GM12801 (cell line): ENCODE results near the gene NTN1.

ENCODE experiments used
- TF ChIP-seq, protein P1 (sequence below): IDR thresholded peaks from one replicate; pipeline ENCODE4 v1.5.1; 2011; ENCODE audit warnings: control low read depth; ENCODE audit not compliant: insufficient read length; ENCODE audit errors: extremely low read depth

The NTN1 gene

DNA sequence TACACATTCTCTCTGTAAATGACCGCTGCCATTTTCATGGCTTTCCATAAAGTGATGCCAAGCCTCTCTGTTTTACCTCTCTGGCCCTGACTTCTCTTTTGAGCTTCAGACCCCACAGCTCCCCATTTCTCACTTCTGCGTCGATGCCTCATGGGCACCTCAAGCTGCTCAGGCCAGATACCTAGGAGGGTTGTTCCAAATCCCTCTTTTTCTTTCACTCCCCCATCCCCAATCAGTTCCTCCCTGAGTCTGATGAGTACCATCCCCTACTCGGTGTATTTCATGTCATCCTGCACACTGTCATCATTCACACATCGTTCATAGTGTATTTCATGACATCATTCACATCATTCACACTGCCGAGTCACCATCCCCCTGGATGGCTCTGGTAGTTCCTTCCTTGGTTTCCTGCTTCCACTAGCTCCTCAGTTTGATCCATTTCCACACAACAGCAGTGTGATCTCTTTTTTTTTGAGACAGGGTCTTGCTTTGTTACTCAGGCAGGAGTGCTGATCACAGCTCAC, 43.1 kb downstream of the NTN1 start:
- TF ChIP-seq, protein P1, sequence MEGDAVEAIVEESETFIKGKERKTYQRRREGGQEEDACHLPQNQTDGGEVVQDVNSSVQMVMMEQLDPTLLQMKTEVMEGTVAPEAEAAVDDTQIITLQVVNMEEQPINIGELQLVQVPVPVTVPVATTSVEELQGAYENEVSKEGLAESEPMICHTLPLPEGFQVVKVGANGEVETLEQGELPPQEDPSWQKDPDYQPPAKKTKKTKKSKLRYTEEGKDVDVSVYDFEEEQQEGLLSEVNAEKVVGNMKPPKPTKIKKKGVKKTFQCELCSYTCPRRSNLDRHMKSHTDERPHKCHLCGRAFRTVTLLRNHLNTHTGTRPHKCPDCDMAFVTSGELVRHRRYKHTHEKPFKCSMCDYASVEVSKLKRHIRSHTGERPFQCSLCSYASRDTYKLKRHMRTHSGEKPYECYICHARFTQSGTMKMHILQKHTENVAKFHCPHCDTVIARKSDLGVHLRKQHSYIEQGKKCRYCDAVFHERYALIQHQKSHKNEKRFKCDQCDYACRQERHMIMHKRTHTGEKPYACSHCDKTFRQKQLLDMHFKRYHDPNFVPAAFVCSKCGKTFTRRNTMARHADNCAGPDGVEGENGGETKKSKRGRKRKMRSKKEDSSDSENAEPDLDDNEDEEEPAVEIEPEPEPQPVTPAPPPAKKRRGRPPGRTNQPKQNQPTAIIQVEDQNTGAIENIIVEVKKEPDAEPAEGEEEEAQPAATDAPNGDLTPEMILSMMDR: no peak

DNA sequence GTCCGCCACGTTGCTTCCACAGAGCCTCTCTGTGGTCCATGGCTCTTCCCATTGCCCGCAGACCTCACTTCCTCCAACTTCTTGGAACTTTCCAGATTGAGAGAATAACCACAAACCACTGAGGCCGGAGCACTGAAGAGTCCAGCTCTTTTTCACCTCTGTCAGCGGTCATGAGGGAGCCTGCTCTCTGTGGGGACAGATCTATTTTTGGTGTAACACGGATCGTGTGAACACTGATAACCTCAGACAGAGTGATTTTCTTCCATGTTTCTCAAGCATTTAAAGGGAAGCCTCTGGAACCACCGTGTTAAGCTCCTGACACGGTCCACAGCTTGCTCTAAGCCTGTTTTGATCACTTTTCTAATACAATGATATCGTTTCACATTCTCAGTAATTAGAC, 49.7 kb downstream of the NTN1 start:
- TF ChIP-seq, protein P1: no peak

DNA sequence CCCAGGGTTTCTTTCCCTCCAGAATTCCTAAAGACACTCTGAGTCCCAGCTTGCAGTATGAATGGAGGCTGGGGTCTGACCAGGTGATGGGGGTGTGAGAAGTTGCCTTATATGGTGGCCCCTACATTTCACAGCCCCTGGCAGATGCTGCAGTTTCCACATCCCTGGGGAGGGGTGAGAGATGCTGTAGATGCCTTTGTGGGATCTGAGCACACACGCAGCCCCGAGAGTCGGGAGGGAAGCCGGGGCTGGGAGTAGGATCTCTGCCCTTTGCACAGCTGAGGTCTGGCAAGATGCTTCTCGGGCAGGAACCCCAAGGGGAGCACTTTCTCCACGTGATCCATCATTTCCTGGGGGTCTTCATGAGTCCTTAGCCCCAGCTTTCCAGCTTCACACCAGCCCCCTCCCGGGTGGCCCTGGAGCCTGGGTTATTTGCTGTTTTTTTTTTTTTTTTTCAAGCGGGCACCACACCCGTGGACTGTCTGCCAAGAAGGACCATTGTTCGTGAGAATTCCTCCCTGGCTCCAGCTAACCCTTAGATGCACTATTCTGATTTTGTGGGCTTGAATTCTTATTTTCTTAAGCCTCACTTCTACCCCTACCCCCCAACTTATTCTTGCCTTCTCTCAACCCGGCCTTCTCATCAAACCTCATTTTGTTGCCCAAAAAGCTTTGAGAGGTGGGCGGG, 50.6 kb downstream of the NTN1 start:
- TF ChIP-seq, protein P1: no peak

DNA sequence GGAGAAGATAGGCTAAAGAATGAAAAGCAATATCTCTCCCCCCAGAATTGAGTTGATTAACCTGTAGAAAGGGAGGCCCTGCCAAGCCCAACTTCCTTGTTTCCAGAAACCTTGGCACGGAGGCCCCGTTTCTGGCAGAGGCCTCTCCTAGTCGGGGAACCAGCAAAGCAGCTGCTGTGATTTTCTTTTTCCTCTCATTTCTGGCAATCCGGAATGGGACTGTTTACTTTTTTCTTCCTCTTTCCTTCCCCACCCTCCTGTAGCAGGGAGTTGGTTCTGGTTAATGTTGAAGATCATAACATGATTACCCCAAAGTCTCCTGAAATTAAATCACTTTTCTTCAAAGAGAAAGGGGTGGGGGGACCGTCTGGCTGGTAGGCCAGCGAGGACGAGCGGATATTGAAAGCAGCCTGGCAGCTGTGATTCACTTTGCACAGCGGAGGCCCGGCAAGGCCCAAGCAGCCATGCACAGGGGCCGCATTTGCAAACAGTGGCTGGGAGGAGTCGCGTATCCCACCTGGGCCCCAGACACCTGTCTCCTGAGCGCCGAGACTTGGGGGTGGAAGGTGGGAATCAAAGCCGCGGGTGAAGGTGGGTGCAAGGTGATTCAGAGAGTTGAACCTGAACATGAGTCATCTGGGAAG, 51.5 kb downstream of the NTN1 start:
- TF ChIP-seq, protein P1: no peak

DNA sequence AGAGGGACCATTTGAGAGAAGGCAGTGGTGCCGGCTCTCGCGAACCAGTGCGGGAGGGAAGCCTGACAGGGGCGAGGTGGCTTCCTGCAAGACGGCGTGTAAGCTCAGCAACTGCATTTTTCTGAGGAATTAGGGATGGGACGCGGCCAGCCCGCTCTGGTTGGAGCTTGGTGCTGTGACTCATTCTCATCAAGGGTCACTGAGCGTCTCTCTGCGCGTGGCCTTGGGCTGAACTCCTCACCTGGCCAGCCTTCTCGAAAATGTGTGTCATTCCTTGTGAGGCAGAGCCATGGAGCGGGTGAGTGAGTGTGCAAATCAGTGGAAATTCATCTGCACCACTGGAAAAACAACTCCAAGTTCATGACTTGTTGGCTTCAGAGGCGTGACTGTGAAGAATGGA, 52.8 kb downstream of the NTN1 start:
- TF ChIP-seq, protein P1: no peak

DNA sequence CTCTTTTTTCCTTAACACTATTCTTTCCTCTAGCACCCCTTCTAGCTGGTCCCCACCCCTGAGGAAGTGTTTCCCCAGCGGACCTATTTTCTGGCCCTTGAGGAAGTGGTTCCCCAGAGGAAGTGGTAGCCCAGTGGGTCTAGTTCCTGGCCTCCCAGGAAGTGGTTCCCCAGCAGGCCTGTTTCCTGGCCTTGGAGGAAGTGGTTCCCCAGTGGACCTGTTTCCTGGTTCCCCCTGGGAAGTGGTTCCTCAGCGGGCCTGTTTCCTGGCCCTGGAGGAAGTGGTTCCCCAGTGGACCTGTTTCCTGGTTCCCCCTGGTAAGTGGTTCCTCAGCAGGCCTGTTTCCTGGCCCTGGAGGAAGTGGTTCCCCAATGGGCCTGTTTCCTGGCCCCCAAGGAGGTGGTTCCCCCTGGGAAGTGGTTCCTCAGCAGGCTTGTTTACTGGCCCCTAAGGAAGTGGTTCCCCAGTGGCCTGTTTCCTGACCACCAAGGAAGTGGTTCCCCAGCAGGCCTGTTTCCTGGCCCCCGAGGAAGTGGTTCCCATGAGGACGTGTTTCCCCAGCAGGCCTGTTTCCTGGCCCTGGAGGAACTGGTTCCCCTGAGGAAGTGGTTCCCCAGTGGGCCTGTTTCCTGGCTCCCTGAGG, 58.3 kb downstream of the NTN1 start:
- TF ChIP-seq, protein P1: no peak

DNA sequence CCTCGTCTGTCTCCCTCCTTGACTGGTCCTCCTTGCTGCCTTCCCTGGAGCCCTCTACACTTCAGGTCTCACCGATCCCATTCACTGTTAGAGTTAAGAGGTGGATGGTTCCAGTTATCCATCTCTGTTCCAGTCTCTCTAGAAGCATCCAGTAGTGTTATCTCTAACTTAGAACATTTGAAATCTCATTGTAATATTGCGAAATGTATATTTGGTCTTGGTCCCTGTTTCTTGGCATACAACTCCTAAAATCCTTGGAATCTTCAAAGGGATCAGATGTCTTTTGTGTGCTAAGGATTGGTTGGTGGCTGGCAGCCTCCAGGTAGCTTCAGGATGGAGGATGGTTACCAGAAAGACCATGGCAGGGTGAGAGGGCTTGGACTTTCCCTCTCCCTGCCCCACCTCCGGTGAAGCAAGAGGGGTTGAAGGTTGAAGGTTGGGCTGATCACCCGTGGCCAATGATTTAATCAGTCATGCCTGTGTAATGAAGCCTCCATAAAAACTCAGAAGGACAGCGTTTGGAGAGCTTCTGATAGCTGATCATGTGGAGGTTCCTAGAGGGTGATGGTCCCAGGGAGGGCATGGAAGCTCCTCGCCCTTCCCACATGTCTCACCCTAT, 59.1 kb downstream of the NTN1 start:
- TF ChIP-seq, protein P1: no peak
